Neural cell (in vitro differentiated cells): ENCODE data around the gene MBD6. TPM values are rescaled to one million over a fixed set of nuclear protein-coding genes. Genes with fewer than 3 reads are reported as not detected.

Source experiments
- H2AFZ ChIP-seq: fragments of 200-600, 300-800 bp; sonication (generic), shearing (Covaris generic); 2 replicates; pipeline ENCODE4 v1.6.0; 2014; ENCODE audit warnings: low read depth, mild to moderate bottlenecking, antibody characterized with exemption, low read length, moderate library complexity
- H3F3A ChIP-seq: fragments of 200-600 bp; shearing (Covaris generic); 2 replicates; pipeline ENCODE4 v1.6.1; 2016; ENCODE audit warnings: mild to moderate bottlenecking, moderate library complexity, mixed read lengths, antibody characterized with exemption, low read length; ENCODE audit not compliant: insufficient read depth, poor library complexity, severe bottlenecking
- H3K27ac ChIP-seq: fragments of 200-600, 300-800 bp; sonication (generic), shearing (Covaris generic); 2 replicates; pipeline ENCODE4 v1.5.1; 2014; ENCODE audit warnings: mild to moderate bottlenecking, low read length, moderate library complexity
- H3K27me3 ChIP-seq: fragments of 300-800, 200-600 bp; sonication (generic), shearing (Covaris generic); 2 replicates; pipeline ENCODE4 v1.6.0; 2014; ENCODE audit warnings: mild to moderate bottlenecking, low read depth, low read length, moderate library complexity; ENCODE audit not compliant: insufficient read depth
- H3K36me3 ChIP-seq: fragments of 300-800, 200-600 bp; sonication (generic), shearing (Covaris generic); 2 replicates; pipeline ENCODE4 v1.5.1; 2014; ENCODE audit warnings: mild to moderate bottlenecking, antibody characterized with exemption, low read length, moderate library complexity; ENCODE audit not compliant: insufficient read depth
- H3K4me2 ChIP-seq: fragments of 300-800, 200-600 bp; sonication (generic), shearing (Covaris generic); 2 replicates; pipeline ENCODE4 v1.6.0; 2014; ENCODE audit warnings: mild to moderate bottlenecking, low read length
- H3K4me3 ChIP-seq: fragments of 300-800, 200-600 bp; sonication (generic), shearing (Covaris generic); 2 replicates; pipeline ENCODE4 v1.5.1; 2014; ENCODE audit warnings: mild to moderate bottlenecking, low read length, moderate library complexity
- H3K79me2 ChIP-seq: fragments of 200-600 bp; shearing (Covaris generic); replicated peaks from 2 replicates; pipeline ENCODE4 v1.6.0; 2014; ENCODE audit warnings: mild to moderate bottlenecking, low read length, moderate library complexity; ENCODE audit not compliant: insufficient read depth
- H3K9ac ChIP-seq: fragments of 300-800, 200-600 bp; sonication (generic), shearing (Covaris generic); 2 replicates; pipeline ENCODE4 v1.6.1; 2016; ENCODE audit warnings: mild to moderate bottlenecking, low read length, mixed read lengths
- H3K9me2 ChIP-seq: fragments of 200-600 bp; shearing (Covaris generic); 2 replicates; pipeline ENCODE4 v1.6.1; 2016; ENCODE audit warnings: mild to moderate bottlenecking, low read length, mixed read lengths; ENCODE audit not compliant: insufficient read depth
- H3K9me3 ChIP-seq: fragments of 200-600, 300-800 bp; sonication (generic), shearing (Covaris generic); 2 replicates; pipeline ENCODE4 v1.6.1; 2016; ENCODE audit warnings: mild to moderate bottlenecking, mixed run types, low read length, moderate library complexity, mixed read lengths
- H4K20me1 ChIP-seq: fragments of 200-600 bp; shearing (Covaris generic); 2 replicates; pipeline ENCODE4 v1.6.1; 2016; ENCODE audit warnings: mild to moderate bottlenecking, mixed run types; ENCODE audit not compliant: insufficient read depth
- CTCF ChIP-seq: fragments of 450-650 bp; IDR thresholded peaks from 2 replicates; pipeline ENCODE4 v1.5.1; 2014; ENCODE audit warnings: antibody characterized with exemption, mild to moderate bottlenecking, moderate library complexity; ENCODE audit not compliant: poor library complexity, severe bottlenecking
- EP300 ChIP-seq: fragments of 450-650 bp; conservative IDR thresholded peaks from 2 replicates; pipeline ENCODE4 v1.6.1; 2014; ENCODE audit warnings: antibody characterized with exemption, mild to moderate bottlenecking, moderate library complexity; ENCODE audit not compliant: poor library complexity, severe bottlenecking
- EZH2 ChIP-seq: fragments of 200-600, 300-800 bp; shearing (Covaris generic), sonication (generic); IDR thresholded peaks from 2 replicates; pipeline ENCODE4 v1.6.1; 2014; ENCODE audit warnings: antibody characterized with exemption, low read length, borderline replicate concordance, mild to moderate bottlenecking; ENCODE audit not compliant: insufficient read depth, poor library complexity, severe bottlenecking
- MXI1 ChIP-seq: fragments of 450-650 bp; conservative IDR thresholded peaks from 2 replicates; pipeline ENCODE4 v1.6.1; 2014; ENCODE audit warnings: antibody characterized with exemption, mild to moderate bottlenecking; ENCODE audit not compliant: poor library complexity, severe bottlenecking
- POLR2AphosphoS5 ChIP-seq: IDR thresholded peaks from 2 replicates; pipeline ENCODE4 v1.6.1; 2012
- RAD21 ChIP-seq: fragments of 450-650 bp; conservative IDR thresholded peaks from 2 replicates; pipeline ENCODE4 v1.6.1; 2014; ENCODE audit warnings: antibody characterized with exemption, mild to moderate bottlenecking, moderate library complexity
- REST ChIP-seq: IDR thresholded peaks from 2 replicates; pipeline ENCODE4 v1.6.1; 2012; ENCODE audit warnings: borderline replicate concordance
- SMC3 ChIP-seq: fragments of 450-650 bp; conservative IDR thresholded peaks from 2 replicates; pipeline ENCODE4 v1.6.1; 2014; ENCODE audit warnings: antibody characterized with exemption, mild to moderate bottlenecking, moderate library complexity; ENCODE audit not compliant: poor library complexity
- TAF1 ChIP-seq: IDR thresholded peaks from 2 replicates; pipeline ENCODE4 v1.6.1; 2012; ENCODE audit warnings: low read depth
- polyA plus RNA-seq: library from polyadenylated mRNA; depleted of rRNA; stranded (reverse); fragments of >200 nt; gene quantifications from 2 replicates; pipeline ENCODE4 v1.2.3, GENCODE V29; 2014

MBD6 gene
- polyA plus RNA-seq, 1 donor from 2014 or later: 2.1 TPM

GRCh38 chr12:57515934-57516541 lies 6.6 kb upstream of the MBD6 start:
- Histone ChIP-seq H3K9ac (no peak overlapping the region), H2AFZ (no peak overlapping the region), H3F3A (no peaks in the 10 kb centered on the region), H3K9me2 (no peaks in the 10 kb centered on the region), H4K20me1 (no peaks in the 10 kb centered on the region), H3K27me3 (no peaks in the 10 kb centered on the region), H3K4me3 (no peak overlapping the region), H3K9me3 (no peaks in the 10 kb centered on the region), H3K79me2 (peaks cover 19% of the 10 kb centered on the region), H3K4me2 (no peak overlapping the region), H3K36me3 (peaks cover 7% of the 10 kb centered on the region), H3K27ac (no peak overlapping the region)
- no peak for TF ChIP-seq CTCF
- no peak for TF ChIP-seq REST
- no peak for TF ChIP-seq EP300
- no peak for TF ChIP-seq POLR2AphosphoS5
- TF ChIP-seq MXI1: no peak
- no peak for TF ChIP-seq TAF1
- no peak for TF ChIP-seq RAD21
- TF ChIP-seq SMC3: no peak

- TF ChIP-seq RAD21: no peak
- TF ChIP-seq POLR2AphosphoS5: no peak
- TF ChIP-seq EZH2: no peak
- no peak for TF ChIP-seq MXI1
- no peak for TF ChIP-seq EP300
- no peak for TF ChIP-seq SMC3
- Histone ChIP-seq H3K27me3 (no peaks in the 10 kb centered on the region), H3K27ac (no peak overlapping the region), H3K9me2 (no peaks in the 10 kb centered on the region), H3K9me3 (no peaks in the 10 kb centered on the region), H2AFZ (no peak overlapping the region), H3K79me2 (peaks cover 19% of the 10 kb centered on the region), H3K4me2 (no peak overlapping the region), H3K4me3 (no peak overlapping the region), H3K36me3 (peaks cover 5% of the 10 kb centered on the region), H4K20me1 (no peaks in the 10 kb centered on the region), H3F3A (no peaks in the 10 kb centered on the region), H3K9ac (no peak overlapping the region)
These were observed 5.9 kb upstream of the MBD6 start for GRCh38 chr12:57516617-57517153.
